KOPT-K1 (cell line): ENCODE measurements around the gene CHAD.
"Not testable (repeated sequence)": the region's sequence is repeated elsewhere in the genome, so short reads cannot be mapped to it uniquely, and the experiment has no call there.

Experiments
- H3K27ac ChIP-seq: fragments of 200-600 bp; sonication (generic); 2 replicates; pipeline ENCODE4 v1.5.1; 2016; ENCODE audit warnings: antibody characterized with exemption, mild to moderate bottlenecking, low read depth, low read length; ENCODE audit not compliant: poor library complexity, severe bottlenecking
- H3K36me3 ChIP-seq: fragments of 200-600 bp; sonication (generic); 2 replicates; pipeline ENCODE4 v1.5.1; 2017; ENCODE audit warnings: antibody characterized with exemption, mild to moderate bottlenecking, low read length, moderate library complexity; ENCODE audit not compliant: insufficient read depth
- H3K9me3 ChIP-seq: fragments of 200-600 bp; sonication (generic); 2 replicates; pipeline ENCODE4 v1.5.1; 2017; ENCODE audit warnings: antibody characterized with exemption, low read length, mild to moderate bottlenecking; ENCODE audit not compliant: insufficient read depth, poor library complexity, severe bottlenecking

The CHAD gene

GRCh38 chr17:50481648-50482047 lies 13.0 kb upstream of the CHAD start:
- no peaks in the 10 kb centered on the region for H3K9me3 ChIP-seq
- no peak overlapping the region for H3K27ac ChIP-seq
- peaks cover 50% of the 10 kb centered on the region for H3K36me3 ChIP-seq

- no peaks in the 10 kb centered on the region for H3K9me3 ChIP-seq
- H3K36me3 ChIP-seq, result peaks cover 47% of the 10 kb centered on the region
- H3K27ac ChIP-seq, result no peak overlapping the region
Observed at GRCh38 chr17:50480854-50481490, 12.3 kb upstream of the CHAD start.

DNA sequence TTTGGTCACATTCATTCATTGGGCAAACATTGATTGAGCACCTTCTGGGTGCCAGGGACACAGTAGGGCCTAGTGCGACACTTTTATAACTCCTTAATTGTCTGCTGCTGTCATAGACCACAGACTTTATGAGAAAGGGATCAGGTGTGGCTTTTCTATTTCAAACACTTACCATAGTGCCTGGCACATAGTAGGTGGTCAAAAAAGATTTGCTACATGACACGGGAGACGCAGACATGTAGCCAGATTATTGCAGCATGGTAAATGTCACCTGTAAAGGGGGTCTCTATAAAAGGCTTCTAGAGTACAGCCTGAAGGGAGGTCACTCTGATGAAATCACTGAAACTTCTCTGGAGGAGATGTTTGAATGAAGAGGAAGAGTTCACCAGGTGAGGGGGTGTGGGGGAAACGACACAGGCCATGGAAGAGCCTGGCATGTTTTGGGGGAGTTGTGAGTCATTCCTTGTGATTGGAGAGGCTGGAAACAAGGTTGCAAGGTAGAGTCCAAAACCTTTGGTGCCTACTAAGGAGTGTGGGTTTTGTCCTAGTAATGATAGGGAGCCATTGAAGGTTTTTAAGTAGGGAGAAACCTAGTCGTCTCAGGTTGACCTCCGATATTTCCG lies 11.6 kb upstream of the CHAD start:
- Histone ChIP-seq H3K9me3 (no peaks in the 10 kb centered on the region), H3K36me3 (peaks cover 40% of the 10 kb centered on the region), H3K27ac (no peak overlapping the region)

DNA sequence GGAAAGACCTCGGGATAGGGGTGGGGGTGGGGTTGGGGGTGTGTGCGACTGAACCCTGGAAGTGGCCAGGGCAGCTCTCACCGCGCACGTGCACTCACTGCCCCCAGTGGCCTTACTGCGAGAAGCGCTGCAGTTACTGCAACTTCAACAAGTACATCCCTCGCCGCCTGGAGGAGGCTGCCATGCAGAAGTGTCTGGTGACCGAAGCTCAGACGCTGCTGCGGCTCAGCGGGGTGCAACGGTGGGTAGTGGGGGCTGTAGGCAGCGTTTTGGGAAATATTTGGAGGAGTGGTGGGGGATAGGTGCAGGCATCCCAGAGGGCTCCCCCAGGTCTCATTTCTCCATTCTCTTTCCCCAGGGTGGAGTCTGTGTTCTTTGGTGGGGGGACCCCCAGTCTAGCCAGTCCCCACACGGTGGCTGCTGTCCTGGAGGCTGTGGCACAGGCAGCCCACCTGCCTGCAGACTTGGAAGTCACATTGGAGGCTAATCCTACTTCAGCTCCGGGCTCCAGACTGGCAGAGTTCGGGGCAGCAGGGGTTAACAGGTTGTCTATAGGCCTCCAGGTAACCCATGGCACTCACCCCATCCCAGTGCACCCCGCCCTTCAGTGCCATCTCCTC lies 11.0 kb upstream of the CHAD start:
- H3K36me3 ChIP-seq, result peaks cover 34% of the 10 kb centered on the region
- H3K27ac ChIP-seq, result peak overlapping the region; percentile 70
- H3K9me3 ChIP-seq, result no peaks in the 10 kb centered on the region

DNA sequence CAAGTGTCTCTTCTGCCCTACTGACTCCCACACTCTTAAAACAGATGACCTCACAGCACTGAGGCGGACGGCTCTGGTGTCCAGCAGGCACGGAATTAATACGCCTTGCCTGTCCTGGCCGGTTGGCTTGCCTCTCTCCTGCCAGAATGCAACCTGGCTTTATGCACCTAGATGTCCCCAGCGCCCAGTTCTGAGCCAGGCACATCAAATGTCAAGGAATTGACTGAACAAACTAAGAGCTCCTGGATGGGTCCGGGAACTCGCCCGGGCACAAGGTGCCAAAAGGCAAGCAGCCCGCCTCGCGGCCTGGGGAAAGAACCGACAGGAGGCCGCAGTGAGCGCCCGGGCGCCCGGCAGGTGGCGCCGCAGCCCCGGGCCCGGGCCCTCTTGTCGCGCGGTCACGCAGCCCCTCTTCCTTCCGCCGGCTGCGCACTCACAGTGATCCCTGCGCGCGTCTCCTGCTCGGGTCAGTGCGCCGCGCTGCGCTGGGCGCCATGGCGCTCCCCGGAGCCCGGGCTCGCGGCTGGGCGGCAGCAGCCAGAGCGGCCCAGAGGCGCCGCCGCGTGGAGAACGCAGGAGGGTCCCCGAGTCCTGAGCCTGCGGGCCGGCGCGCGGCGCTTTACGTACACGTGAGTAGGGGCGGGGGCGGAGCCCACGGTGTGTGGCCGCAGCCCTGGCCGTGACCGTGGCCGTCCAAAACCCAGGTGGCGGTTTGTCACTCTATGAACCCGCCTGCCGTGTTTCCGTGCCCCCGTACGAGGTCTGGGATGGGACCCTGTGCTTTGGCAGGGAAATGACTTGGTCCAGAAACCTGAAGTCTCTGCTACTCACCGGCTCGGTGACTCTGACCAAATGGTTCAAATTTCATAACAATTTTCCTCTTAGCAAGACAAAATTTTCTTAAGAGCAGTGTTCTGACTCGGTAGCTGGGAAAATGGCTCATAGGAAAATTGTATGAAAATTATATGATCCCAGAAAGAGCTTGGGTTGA lies 10.0 kb upstream of the CHAD start, which contains the start of gene RSAD1:
RSAD1 (plus strand) TSS at position 470 of the 991 bp plus-strand sequence; CDS start at position 495, 25 bp downstream.
- Histone ChIP-seq H3K36me3 (peaks cover 25% of the 10 kb centered on the region), H3K9me3 (no peaks in the 10 kb centered on the region), H3K27ac (peak within 1 kb of the TSS; percentile 70)

DNA sequence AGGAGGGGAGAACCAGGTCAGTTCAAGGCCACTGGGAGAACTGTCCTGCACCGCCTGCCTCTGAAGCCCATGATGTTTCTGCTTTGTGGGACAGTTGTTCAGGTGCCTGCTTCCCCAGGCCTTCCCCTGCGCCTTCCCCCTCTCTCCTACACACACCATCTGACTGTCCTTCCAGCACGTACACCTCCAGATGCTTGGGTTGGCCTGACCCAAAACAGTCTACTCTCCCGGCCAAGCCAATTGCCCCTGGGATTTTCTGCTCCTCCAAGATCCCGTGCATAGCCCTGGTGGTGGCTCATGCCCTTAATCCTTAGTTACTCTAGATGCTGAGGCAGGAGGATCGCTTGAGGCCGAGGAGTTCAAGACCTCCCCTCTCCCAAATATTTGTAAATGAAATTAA lies 9.3 kb upstream of the CHAD start:
- Histone ChIP-seq H3K36me3 (peaks cover 18% of the 10 kb centered on the region), H3K9me3 (no peaks in the 10 kb centered on the region), H3K27ac (peak overlapping the region; percentile 70)

DNA sequence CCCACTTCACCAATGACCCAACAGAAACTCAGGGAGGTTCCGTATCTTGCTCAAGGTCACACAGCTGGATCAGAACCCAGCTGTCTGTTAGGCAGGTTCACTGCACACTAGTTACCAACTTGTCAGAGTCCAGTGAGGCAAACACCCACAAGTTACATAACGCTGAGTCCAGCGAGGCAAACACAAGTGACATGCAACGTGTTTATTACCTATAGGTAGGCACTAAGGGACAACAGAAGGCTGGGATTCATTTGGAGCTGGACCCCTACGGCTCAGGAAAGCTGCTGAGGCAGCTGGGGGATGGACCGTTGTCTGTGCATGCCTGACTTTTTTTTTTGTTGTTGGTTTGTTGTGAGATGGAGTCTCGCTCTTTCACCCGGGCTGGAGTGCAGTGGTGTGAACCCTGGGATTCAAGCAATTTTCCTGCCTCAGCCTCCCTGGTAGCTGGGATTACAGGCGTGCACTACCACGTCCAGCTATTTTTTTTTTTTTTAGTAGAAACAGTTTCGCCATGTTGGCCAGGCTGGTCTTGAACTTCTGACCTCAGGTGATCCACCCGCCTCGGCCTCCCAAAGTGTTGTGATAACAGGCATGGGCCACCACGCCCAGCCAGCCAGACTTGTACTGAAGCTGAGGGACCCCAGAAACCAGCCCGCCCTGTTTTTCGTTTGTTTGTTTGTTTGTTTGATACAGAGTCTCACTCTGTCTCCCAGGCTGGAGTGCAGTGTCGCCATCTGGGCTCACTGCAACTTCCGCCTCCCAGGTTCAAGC lies 8.1 kb upstream of the CHAD start:
- H3K9me3 ChIP-seq, result no peaks in the 10 kb centered on the region
- H3K27ac ChIP-seq, result no peak overlapping the region
- peaks cover 6% of the 10 kb centered on the region for H3K36me3 ChIP-seq

- H3K27ac ChIP-seq, H3K36me3 ChIP-seq, H3K9me3 ChIP-seq: not testable (repeated sequence)
Observed at GRCh38 chr17:50475775-50476544, 7.3 kb upstream of the CHAD start.

DNA sequence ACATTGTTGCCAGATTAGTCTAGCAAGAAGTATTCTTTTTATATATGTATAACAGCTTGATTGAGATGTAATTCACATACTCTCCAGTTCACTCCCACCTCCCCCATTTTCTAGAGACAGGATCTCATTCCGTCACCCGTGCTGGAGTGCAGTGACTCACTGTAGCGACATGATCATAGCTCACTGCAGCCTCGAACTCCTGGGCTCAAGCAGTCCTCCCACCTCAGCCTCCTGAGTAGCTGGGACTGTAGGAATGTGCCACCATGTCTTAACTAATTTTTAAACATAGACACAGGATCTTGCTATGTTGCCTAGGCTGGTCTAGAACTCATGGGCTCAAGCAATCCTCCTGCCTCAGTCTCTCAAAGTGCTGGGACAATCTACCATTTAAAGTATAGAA lies 6.7 kb upstream of the CHAD start:
- Histone ChIP-seq H3K27ac (no peak overlapping the region), H3K9me3 (no peaks in the 10 kb centered on the region), H3K36me3 (peaks cover 4% of the 10 kb centered on the region)

DNA sequence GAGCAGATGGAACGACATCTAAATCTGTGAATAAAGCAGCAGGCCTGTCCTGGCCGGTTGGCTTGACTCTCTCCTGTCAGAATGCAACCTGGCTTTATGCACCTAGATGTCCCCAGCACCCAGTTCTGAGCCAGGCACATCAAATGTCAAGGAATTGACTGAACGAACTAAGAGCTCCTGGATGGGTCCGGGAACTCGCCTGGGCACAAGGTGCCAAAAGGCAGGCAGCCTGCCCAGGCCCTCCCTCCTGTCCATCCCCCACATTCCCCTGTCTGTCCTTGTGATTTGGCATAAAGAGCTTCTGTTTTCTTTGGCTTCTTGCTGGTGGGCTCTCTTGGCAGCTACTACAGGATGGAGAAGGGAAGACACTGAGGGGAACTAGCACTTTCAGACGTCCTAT lies 5.8 kb upstream of the CHAD start:
- Histone ChIP-seq H3K9me3 (no peaks in the 10 kb centered on the region), H3K27ac (no peak overlapping the region), H3K36me3 (no peaks in the 10 kb centered on the region; the same call in 1 of the 2 replicates)

- Histone ChIP-seq H3K9me3 (no peaks in the 10 kb centered on the region), H3K27ac (no peak overlapping the region), H3K36me3 (no peaks in the 10 kb centered on the region; the same call in 1 of the 2 replicates)
Observed at GRCh38 chr17:50473901-50474300, 5.2 kb upstream of the CHAD start.

GRCh38 chr17:50472761-50473161 lies 4.1 kb upstream of the CHAD start:
- not testable (repeated sequence) for H3K27ac ChIP-seq, H3K9me3 ChIP-seq, H3K36me3 ChIP-seq

- H3K27ac ChIP-seq, result no peak overlapping the region
- H3K9me3 ChIP-seq, result no peaks in the 10 kb centered on the region
- H3K36me3 ChIP-seq, result no peaks in the 10 kb centered on the region; the same call in 1 of the 2 replicates
Observed at GRCh38 chr17:50472286-50472685, 3.6 kb upstream of the CHAD start.
